Activated naive CD4-positive, alpha-beta T cell treated with anti-CD3 and anti-CD28 coated beads, Interleukin-2, amount 10 ng/mL, durations not matched to agents 7 days and 5 days (primary cell): ENCODE measurements around the gene SLC22A15.
"Not testable (repeated sequence)": the region's sequence is repeated elsewhere in the genome, so short reads cannot be mapped to it uniquely, and the experiment has no call there.

Experiments used
- CTCF ChIA-PET: fragments of 350-600 bp; sonication (Branson Sonifier 250); formaldehyde crosslinking; loops from one replicate; lab custom pipeline; 2021; ENCODE audit warnings: antibody characterized with exemption; lab: Charles Lee
- DNase-seq: peaks from one replicate; pipeline ENCODE4 v3.0.0-alpha.2; 2020
- H3K27ac Mint-ChIP-seq: one replicate; pipeline ENCODE4 v1.8.0; 2021; ENCODE audit warnings: mild to moderate bottlenecking, moderate library complexity, mixed read lengths
- H3K27me3 Mint-ChIP-seq: one replicate; pipeline ENCODE4 v1.8.0; 2021; ENCODE audit warnings: mild to moderate bottlenecking, mixed read lengths
- H3K36me3 Mint-ChIP-seq: one replicate; pipeline ENCODE4 v1.8.0; 2021; ENCODE audit warnings: mixed read lengths
- H3K4me1 Mint-ChIP-seq: one replicate; pipeline ENCODE4 v1.8.0; 2021; ENCODE audit warnings: mixed read lengths
- H3K4me3 Mint-ChIP-seq: one replicate; pipeline ENCODE4 v1.8.0; 2021; ENCODE audit warnings: mild to moderate bottlenecking, moderate library complexity, mixed read lengths
- H3K9me3 Mint-ChIP-seq: one replicate; pipeline ENCODE4 v1.8.0; 2021; ENCODE audit warnings: mixed read lengths

The SLC22A15 gene

GRCh38 chr1:115997921-115998320 lies 21.6 kb downstream of the SLC22A15 start:
- peaks cover 11% of the 10 kb centered on the region for H3K9me3 Mint-ChIP-seq
- H3K4me1 Mint-ChIP-seq, H3K27ac Mint-ChIP-seq, H3K4me3 Mint-ChIP-seq, H3K36me3 Mint-ChIP-seq, H3K27me3 Mint-ChIP-seq, DNase-seq: not testable (repeated sequence)
- CTCF ChIA-PET = interaction anchor here (1.6 kb wide), 1 partner anchor 17 kb away, joined by 6 read pairs; no protein-coding TSS in a partner anchor

- Mint-ChIP-seq H3K4me3 (no peak overlapping the region), H3K4me1 (peaks cover 18% of the 10 kb centered on the region), H3K27ac (no peak overlapping the region), H3K27me3 (no peaks in the 10 kb centered on the region), H3K36me3 (peaks cover 3% of the 10 kb centered on the region), H3K9me3 (peaks cover 11% of the 10 kb centered on the region)
- DNase-seq = no peak
- CTCF ChIA-PET = interaction anchor here (2.4 kb wide), 1 partner anchor 20 kb away, joined by 5 read pairs; no protein-coding TSS in a partner anchor
Measured at GRCh38 chr1:116001739-116002487, 25.6 kb downstream of the SLC22A15 start.

- Mint-ChIP-seq H3K27ac (no peak overlapping the region), H3K4me3 (no peak overlapping the region), H3K9me3 (peaks cover 8% of the 10 kb centered on the region), H3K4me1 (peaks cover 24% of the 10 kb centered on the region), H3K27me3 (no peaks in the 10 kb centered on the region), H3K36me3 (peaks cover 3% of the 10 kb centered on the region)
- DNase-seq = no peak
- CTCF ChIA-PET = interaction anchor here (2.4 kb wide), 1 partner anchor 21 kb away, joined by 5 read pairs; no protein-coding TSS in a partner anchor
Measured at GRCh38 chr1:116002781-116003420, 26.6 kb downstream of the SLC22A15 start.

DNA sequence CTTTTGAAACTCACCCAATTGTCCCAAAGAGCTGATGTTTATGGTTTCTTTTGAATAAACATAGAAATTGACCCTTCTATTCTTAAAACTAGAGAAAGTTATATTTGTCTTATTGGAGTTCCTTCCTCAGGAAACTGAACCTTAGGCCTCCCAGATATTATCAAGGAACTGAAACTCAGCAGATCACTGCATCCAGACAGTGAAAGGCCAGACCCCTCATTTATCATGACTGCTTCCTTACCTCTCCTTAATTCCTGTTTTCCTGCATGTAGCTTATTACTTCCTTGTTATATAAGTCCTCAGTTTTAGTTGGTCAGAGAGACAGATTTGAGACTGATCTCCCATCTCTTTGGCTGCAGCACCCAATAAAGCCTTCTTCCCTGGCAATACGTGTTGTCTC lies 27.5 kb downstream of the SLC22A15 start:
- DNase-seq = no peak
- H3K9me3 Mint-ChIP-seq = peaks cover 2% of the 10 kb centered on the region
- CTCF ChIA-PET = interaction anchor here (2.4 kb wide), 1 partner anchor 22 kb away, joined by 5 read pairs; no protein-coding TSS in a partner anchor
- H3K4me3 Mint-ChIP-seq = no peak overlapping the region
- no peaks in the 10 kb centered on the region for H3K36me3 Mint-ChIP-seq
- H3K4me1 Mint-ChIP-seq = peaks cover 24% of the 10 kb centered on the region
- H3K27me3 Mint-ChIP-seq = no peaks in the 10 kb centered on the region
- no peak overlapping the region for H3K27ac Mint-ChIP-seq

- Mint-ChIP-seq H3K27me3 (no peaks in the 10 kb centered on the region), H3K27ac (peak overlapping the region; percentile 87), H3K36me3 (no peaks in the 10 kb centered on the region), H3K4me3 (peak overlapping the region; percentile 65), H3K9me3 (no peaks in the 10 kb centered on the region), H3K4me1 (peaks cover 24% of the 10 kb centered on the region)
- CTCF ChIA-PET = interaction anchor here (1.3 to 1.5 kb wide), 3 partner anchors 13 to 25 kb away, joined by 3 to 5 read pairs (median 3); no protein-coding TSS in a partner anchor
- no peak for DNase-seq
Measured at GRCh38 chr1:116006486-116006964, 30.2 kb downstream of the SLC22A15 start.

GRCh38 chr1:116008656-116009390 lies 32.5 kb downstream of the SLC22A15 start:
- CTCF ChIA-PET = interaction anchor here (1.1 to 3.8 kb wide), 3 partner anchors 11 to 28 kb away, joined by 3 to 15 read pairs (median 5); no protein-coding TSS in a partner anchor
- Mint-ChIP-seq H3K4me1 (peaks cover 20% of the 10 kb centered on the region), H3K4me3 (no peak overlapping the region), H3K27me3 (peaks cover 2% of the 10 kb centered on the region), H3K27ac (no peak overlapping the region), H3K9me3 (no peaks in the 10 kb centered on the region), H3K36me3 (no peaks in the 10 kb centered on the region)
- no peak for DNase-seq

DNA sequence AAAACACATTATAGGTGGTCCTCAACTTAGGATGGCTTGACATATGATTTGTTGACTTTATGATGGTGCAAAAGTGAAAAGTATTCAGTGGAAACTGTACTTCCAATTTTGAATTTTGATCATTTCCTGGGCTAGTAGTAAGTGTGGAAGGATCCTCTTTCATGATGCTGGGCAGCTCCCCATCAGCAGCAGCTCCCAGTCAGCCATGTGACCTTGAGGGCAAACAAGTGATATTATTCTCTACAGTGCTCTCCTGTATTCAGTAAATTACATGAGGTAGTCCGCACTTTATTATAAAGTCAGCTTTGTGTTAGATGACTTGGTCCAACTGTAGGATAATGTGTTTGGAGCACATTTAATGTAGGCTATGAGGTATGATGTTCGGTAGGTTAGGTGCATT lies 36.4 kb downstream of the SLC22A15 start:
- Mint-ChIP-seq H3K36me3 (no peaks in the 10 kb centered on the region), H3K4me1 (no peaks in the 10 kb centered on the region), H3K9me3 (no peaks in the 10 kb centered on the region), H3K27ac (no peak overlapping the region), H3K27me3 (peaks cover 10% of the 10 kb centered on the region), H3K4me3 (no peak overlapping the region)
- no peak for DNase-seq
- CTCF ChIA-PET = no interaction called here

DNA sequence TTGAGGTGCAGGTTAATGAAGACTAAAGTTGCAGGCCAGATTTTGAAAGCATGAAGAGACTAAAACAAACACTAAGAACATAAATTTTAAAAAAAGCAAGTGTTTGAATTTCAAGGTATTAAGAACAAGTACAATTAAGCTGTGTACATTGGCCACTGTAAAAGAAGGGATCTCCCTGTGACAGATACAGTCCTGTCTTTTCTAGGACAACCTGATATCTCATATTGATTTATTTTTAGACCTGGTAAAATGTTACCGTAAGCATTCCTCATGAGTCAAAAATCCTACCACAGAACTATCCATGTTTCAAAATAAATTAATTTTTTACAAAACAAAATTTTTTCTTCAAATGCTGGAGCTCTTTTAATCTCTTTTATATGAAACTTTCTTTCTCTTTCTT lies 39.4 kb downstream of the SLC22A15 start:
- no peaks in the 10 kb centered on the region for H3K4me1 Mint-ChIP-seq
- H3K27ac Mint-ChIP-seq = no peak overlapping the region
- no peaks in the 10 kb centered on the region for H3K36me3 Mint-ChIP-seq
- CTCF ChIA-PET = interaction anchor here (0.9 kb wide), 1 partner anchor 35 kb away, joined by 4 read pairs; no protein-coding TSS in a partner anchor
- H3K27me3 Mint-ChIP-seq = peaks cover 10% of the 10 kb centered on the region
- H3K4me3 Mint-ChIP-seq = no peak overlapping the region
- no peaks in the 10 kb centered on the region for H3K9me3 Mint-ChIP-seq
- no peak for DNase-seq

DNA sequence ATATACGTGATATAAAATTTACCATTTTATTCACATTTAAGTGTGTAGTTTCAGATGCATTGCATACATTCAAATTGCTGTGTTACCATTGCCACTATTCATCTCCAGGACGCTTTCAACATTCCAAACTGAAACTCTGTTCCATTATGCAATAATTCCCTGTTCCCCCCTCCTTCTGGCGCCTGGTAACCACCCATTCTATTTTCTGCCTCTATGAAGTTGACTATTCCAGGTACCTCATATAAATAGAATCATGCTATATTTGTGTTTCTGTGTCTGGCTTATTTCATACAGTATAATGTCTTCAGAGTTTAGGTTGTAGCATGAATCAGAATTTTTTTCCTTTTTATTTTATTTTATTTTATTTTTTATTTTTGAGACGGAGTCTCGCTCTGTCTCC lies 41.7 kb downstream of the SLC22A15 start:
- H3K4me3 Mint-ChIP-seq = no peak overlapping the region
- no peaks in the 10 kb centered on the region for H3K36me3 Mint-ChIP-seq
- no peak overlapping the region for H3K27ac Mint-ChIP-seq
- CTCF ChIA-PET = interaction anchor here (1.5 kb wide), 1 partner anchor 36 kb away, joined by 3 read pairs; no protein-coding TSS in a partner anchor
- no peaks in the 10 kb centered on the region for H3K4me1 Mint-ChIP-seq
- no peaks in the 10 kb centered on the region for H3K9me3 Mint-ChIP-seq
- DNase-seq = no peak
- peaks cover 13% of the 10 kb centered on the region for H3K27me3 Mint-ChIP-seq

- Mint-ChIP-seq H3K4me1 (no peaks in the 10 kb centered on the region), H3K27me3 (peaks cover 8% of the 10 kb centered on the region), H3K36me3 (no peaks in the 10 kb centered on the region), H3K27ac (no peak overlapping the region), H3K9me3 (no peaks in the 10 kb centered on the region), H3K4me3 (no peak overlapping the region)
- CTCF ChIA-PET = interaction anchor here (0.9 to 3.2 kb wide), 11 partner anchors 9 to 465 kb away, joined by 3 to 15 read pairs (median 5); no protein-coding TSS in a partner anchor
- DNase-seq = no peak
Measured at GRCh38 chr1:116019653-116020253, 43.4 kb downstream of the SLC22A15 start.

GRCh38 chr1:116020668-116021272 lies 44.5 kb downstream of the SLC22A15 start:
- no peak overlapping the region for H3K27ac Mint-ChIP-seq
- H3K4me3 Mint-ChIP-seq = no peak overlapping the region
- no peaks in the 10 kb centered on the region for H3K4me1 Mint-ChIP-seq
- DNase-seq = peak; percentile 70
- CTCF ChIA-PET = interaction anchor here (0.8 to 3.2 kb wide), 14 partner anchors 8 to 464 kb away, joined by 3 to 15 read pairs (median 4); no protein-coding TSS in a partner anchor
- H3K36me3 Mint-ChIP-seq = no peaks in the 10 kb centered on the region
- H3K27me3 Mint-ChIP-seq = peaks cover 8% of the 10 kb centered on the region
- no peaks in the 10 kb centered on the region for H3K9me3 Mint-ChIP-seq

DNA sequence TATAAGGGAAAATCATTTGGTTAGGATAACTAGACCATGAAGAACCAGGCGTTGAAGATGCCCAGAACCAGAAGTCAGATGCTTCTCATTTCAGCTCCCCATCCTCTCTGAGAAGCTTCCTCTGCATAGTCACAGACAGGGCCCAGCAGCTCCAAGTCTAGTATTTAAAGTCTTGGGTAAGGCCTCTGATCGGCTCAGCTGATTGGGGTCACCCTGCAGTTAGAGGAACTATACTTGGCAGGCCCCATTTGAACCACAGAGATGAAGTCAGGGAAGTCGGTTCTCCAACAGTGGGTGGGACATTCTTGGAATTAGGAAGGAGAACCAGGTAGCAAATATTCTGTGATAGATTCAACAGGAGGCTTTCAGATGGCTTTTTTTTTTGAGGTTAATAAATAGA lies 48.3 kb downstream of the SLC22A15 start:
- no peaks in the 10 kb centered on the region for H3K9me3 Mint-ChIP-seq
- H3K4me3 Mint-ChIP-seq = no peak overlapping the region
- H3K4me1 Mint-ChIP-seq = no peaks in the 10 kb centered on the region
- no peak for DNase-seq
- peaks cover 3% of the 10 kb centered on the region for H3K27me3 Mint-ChIP-seq
- no peaks in the 10 kb centered on the region for H3K36me3 Mint-ChIP-seq
- H3K27ac Mint-ChIP-seq = no peak overlapping the region
- CTCF ChIA-PET = interaction anchor here (1.1 kb wide), 1 partner anchor 43 kb away, joined by 3 read pairs; no protein-coding TSS in a partner anchor

- CTCF ChIA-PET = interaction anchor here (1.1 kb wide), 1 partner anchor 45 kb away, joined by 4 read pairs; no protein-coding TSS in a partner anchor
- Mint-ChIP-seq H3K27me3 (peaks cover 3% of the 10 kb centered on the region), H3K4me1 (no peaks in the 10 kb centered on the region), H3K9me3 (no peaks in the 10 kb centered on the region), H3K27ac (no peak overlapping the region), H3K4me3 (no peak overlapping the region), H3K36me3 (no peaks in the 10 kb centered on the region)
- DNase-seq = no peak
Measured at GRCh38 chr1:116026631-116027030, 50.3 kb downstream of the SLC22A15 start.
